Measurements from ENCODE around the gene VASH2.
A peak's percentile ranks its signal among the peaks of the same experiment; 100 is the strongest.

The VASH2 gene

GRCh38 chr1:212930986-212931678 lies 19.2 kb upstream of the VASH2 start:
- no peak for DNase-seq

- no peak for DNase-seq
Observed at GRCh38 chr1:212933815-212934471, 16.4 kb upstream of the VASH2 start.

- DNase-seq = no peak
Observed at GRCh38 chr1:212935387-212935981, 14.9 kb upstream of the VASH2 start.

GRCh38 chr1:212937034-212937433 lies 13.3 kb upstream of the VASH2 start:
- no peak for DNase-seq

- no peak for DNase-seq
Observed at GRCh38 chr1:212938846-212939245, 11.5 kb upstream of the VASH2 start.

GRCh38 chr1:212941452-212941851 lies 8.9 kb upstream of the VASH2 start:
- DNase-seq = no peak

- DNase-seq = no peak
Observed at GRCh38 chr1:212942679-212943392, 7.5 kb upstream of the VASH2 start.

GRCh38 chr1:212943393-212943710 lies 7.0 kb upstream of the VASH2 start:
- no peak for DNase-seq

- DNase-seq = no peak
Observed at GRCh38 chr1:212944229-212944901, 6.0 kb upstream of the VASH2 start.

- DNase-seq = no peak
Observed at GRCh38 chr1:212945056-212945455, 5.3 kb upstream of the VASH2 start.

- no peak for DNase-seq
Observed at GRCh38 chr1:212945463-212946160, 4.7 kb upstream of the VASH2 start.

GRCh38 chr1:212946872-212947271 lies 3.5 kb upstream of the VASH2 start:
- DNase-seq = no peak

GRCh38 chr1:212949771-212950170 lies 570 bp upstream of the VASH2 start:
- DNase-seq = peak; percentile 72

- no peak for DNase-seq
Observed at GRCh38 chr1:212951126-212951946, 995 bp downstream of the VASH2 start.

GRCh38 chr1:212951947-212952640 lies 1.8 kb downstream of the VASH2 start:
- no peak for DNase-seq

- DNase-seq = no peak
Observed at GRCh38 chr1:212952641-212952976, 2.3 kb downstream of the VASH2 start.

GRCh38 chr1:212953321-212953720 lies 3.0 kb downstream of the VASH2 start:
- DNase-seq = no peak

GRCh38 chr1:212954514-212954913 lies 4.2 kb downstream of the VASH2 start:
- no peak for DNase-seq

- no peak for DNase-seq
Observed at GRCh38 chr1:212955098-212955497, 4.8 kb downstream of the VASH2 start.

GRCh38 chr1:212955961-212956620 lies 5.8 kb downstream of the VASH2 start:
- no peak for DNase-seq

GRCh38 chr1:212957546-212957945 lies 7.2 kb downstream of the VASH2 start:
- DNase-seq = no peak

Data from DMS79 treated with DMSO at 0.1 percent for 48 hours (cell line).